IMR-90 (cell line): ENCODE measurements around the gene SEZ6L2. TPM values are rescaled to one million over a fixed set of nuclear protein-coding genes. Genes with fewer than 3 reads are reported as not detected.

Source experiments
- ATAC-seq: fragments of 200-7000 bp; cut with Tn5 transposase; 2 replicates; pipeline ENCODE4 v1.9.1; 2020; ENCODE audit warnings: low read depth, mild to moderate bottlenecking, moderate library complexity
- BruUV-seq: library from RNA; stranded (reverse); fragments of 400-500 nt; replicated peaks from 2 replicates; lab custom pipeline; 2021; lab: Mats Ljungman, UMichigan
- CTCF ChIA-PET: fragments of 300-600 bp; formaldehyde crosslinking; extraction: SDS; loops from one replicate; lab custom pipeline; 2021; ENCODE audit warnings: antibody characterized with exemption; lab: Yijun Ruan, JAX
- POLR2A ChIA-PET: fragments of 300-600 bp; sonication (Branson Sonifier 250); formaldehyde crosslinking; loops from one replicate; lab custom pipeline; 2022; ENCODE audit warnings: antibody characterized with exemption; ENCODE audit not compliant: unreplicated experiment; lab: Charles Lee
- DNase-seq: peaks from one replicate; pipeline ENCODE4 v3.0.0; 2013
- H2AFZ ChIP-seq: replicated peaks from 2 replicates; pipeline ENCODE3; 2013; ENCODE audit warnings: low read length, mild to moderate bottlenecking; ENCODE audit not compliant: poor library complexity
- H2AK5ac ChIP-seq: 2 replicates; pipeline ENCODE4 v1.6.1; 2013; ENCODE audit warnings: low read depth, low read length, inconsistent platforms
- H2AK9ac ChIP-seq: replicated peaks from 2 replicates; pipeline ENCODE3; 2013; ENCODE audit warnings: mild to moderate bottlenecking, low read depth, low read length, moderate library complexity; ENCODE audit not compliant: poor library complexity
- H2BK120ac ChIP-seq: 2 replicates; pipeline ENCODE4 v1.6.1; 2013; ENCODE audit warnings: low read depth, low read length, inconsistent platforms
- H2BK15ac ChIP-seq: 3 replicates; pipeline ENCODE4 v1.6.1; 2013; ENCODE audit warnings: low read depth, low read length, inconsistent platforms
- H2BK20ac ChIP-seq: 2 replicates; pipeline ENCODE4 v1.6.1; 2013; ENCODE audit warnings: low read depth, mild to moderate bottlenecking, inconsistent platforms, low read length, moderate library complexity
- H2BK5ac ChIP-seq: 2 replicates; pipeline ENCODE4 v1.6.1; 2013; ENCODE audit warnings: mild to moderate bottlenecking, low read depth, low read length, inconsistent platforms; ENCODE audit not compliant: poor library complexity, severe bottlenecking
- H3K14ac ChIP-seq: replicated peaks from 2 replicates; pipeline ENCODE4 v1.6.1; 2013; ENCODE audit warnings: low read depth, low read length, inconsistent platforms
- H3K18ac ChIP-seq: 2 replicates; pipeline ENCODE4 v1.6.1; 2013; ENCODE audit warnings: low read depth, low read length, control low read depth
- H3K23ac ChIP-seq: 2 replicates; pipeline ENCODE4 v1.6.1; 2013; ENCODE audit warnings: low read depth, low read length, inconsistent platforms
- H3K27ac ChIP-seq: 2 replicates; pipeline ENCODE4 v1.5.1; 2013; ENCODE audit warnings: mild to moderate bottlenecking, control low read depth, low read length; ENCODE audit not compliant: insufficient read depth
- H3K27me3 ChIP-seq: 2 replicates; pipeline ENCODE4 v1.6.1; 2013; ENCODE audit warnings: low read length; ENCODE audit not compliant: control insufficient read depth, insufficient read depth
- H3K36me3 ChIP-seq: 2 replicates; pipeline ENCODE4 v1.6.1; 2013; ENCODE audit warnings: low read length, mixed read lengths; ENCODE audit not compliant: control insufficient read depth, insufficient read depth
- H3K4ac ChIP-seq: 2 replicates; pipeline ENCODE4 v1.6.1; 2013; ENCODE audit warnings: low read depth, low read length, inconsistent platforms
- H3K4me1 ChIP-seq: 2 replicates; pipeline ENCODE4 v1.6.1; 2013; ENCODE audit warnings: low read length, mixed read lengths; ENCODE audit not compliant: control insufficient read depth, insufficient read depth
- H3K4me2 ChIP-seq: 2 replicates; pipeline ENCODE4 v1.6.1; 2013; ENCODE audit warnings: low read depth, mild to moderate bottlenecking, control low read depth, low read length, moderate library complexity
- H3K4me3 ChIP-seq: 2 replicates; pipeline ENCODE4 v1.5.1; 2013; ENCODE audit warnings: low read depth, mild to moderate bottlenecking, control low read depth, low read length, moderate library complexity; ENCODE audit not compliant: insufficient read depth
- H3K56ac ChIP-seq: 2 replicates; pipeline ENCODE4 v1.6.1; 2013; ENCODE audit warnings: low read length, inconsistent platforms; ENCODE audit not compliant: insufficient read depth; ENCODE audit errors: extremely low read depth
- H3K79me1 ChIP-seq, 2 experiments: 2 replicates each; pipeline ENCODE4 v1.6.1; 2013; ENCODE audit warnings: low read length in 2 of 2, inconsistent platforms in 1 of 2, low read depth in 1 of 2
- H3K9ac ChIP-seq: 2 replicates; pipeline ENCODE4 v1.6.1; 2013; ENCODE audit warnings: low read depth, low read length, control low read depth
- H3K9me1 ChIP-seq: 2 replicates; pipeline ENCODE4 v1.6.1; 2013; ENCODE audit warnings: low read length, inconsistent platforms; ENCODE audit not compliant: insufficient read depth
- H3K9me3 ChIP-seq: 2 replicates; pipeline ENCODE4 v1.6.1; 2013; ENCODE audit warnings: low read length; ENCODE audit not compliant: control insufficient read depth, insufficient read depth
- H4K20me1 ChIP-seq: 2 replicates; pipeline ENCODE4 v1.6.1; 2013; ENCODE audit warnings: low read length, inconsistent platforms; ENCODE audit not compliant: insufficient read depth
- H4K5ac ChIP-seq: 2 replicates; pipeline ENCODE4 v1.6.1; 2013; ENCODE audit warnings: mild to moderate bottlenecking, low read depth, low read length, control low read depth
- H4K8ac ChIP-seq, 2 experiments: 2 replicates each; pipeline ENCODE4 v1.6.1; 2013; ENCODE audit warnings: low read depth in 2 of 2, low read length in 2 of 2, control low read depth in 1 of 2, inconsistent platforms in 1 of 2
- H4K91ac ChIP-seq: 2 replicates; pipeline ENCODE4 v1.6.1; 2013; ENCODE audit warnings: low read depth, low read length, inconsistent platforms; ENCODE audit not compliant: insufficient read depth
- BHLHE40 ChIP-seq: fragments of 150-350 bp; IDR thresholded peaks from 2 replicates; pipeline ENCODE4 v1.6.1; 2016; ENCODE audit warnings: mild to moderate bottlenecking, low read depth, low read length
- CEBPB ChIP-seq: IDR thresholded peaks from 2 replicates; pipeline ENCODE4 v1.6.1; 2012; ENCODE audit warnings: low read depth, low read length, improper control_type of control experiment
- CHD1 ChIP-seq: IDR thresholded peaks from 2 replicates; pipeline ENCODE4 v1.6.1; 2012; ENCODE audit warnings: low read depth, low read length, improper control_type of control experiment
- FOS ChIP-seq: fragments of 150-350 bp; IDR thresholded peaks from 2 replicates; pipeline ENCODE4 v1.6.1; 2016; ENCODE audit warnings: low read depth, low read length
- MAFK ChIP-seq: IDR thresholded peaks from 2 replicates; pipeline ENCODE4 v1.6.1; 2012; ENCODE audit warnings: low read depth, low read length, improper control_type of control experiment
- MAZ ChIP-seq: IDR thresholded peaks from 2 replicates; pipeline ENCODE4 v1.6.1; 2012; ENCODE audit warnings: low read depth, mild to moderate bottlenecking, low read length, improper control_type of control experiment, moderate library complexity, borderline replicate concordance
- MXI1 ChIP-seq: IDR thresholded peaks from 2 replicates; pipeline ENCODE4 v1.6.1; 2012; ENCODE audit warnings: low read depth, mild to moderate bottlenecking, low read length, moderate library complexity, borderline replicate concordance
- NFE2L2 ChIP-seq: fragments of 150-350 bp; IDR thresholded peaks from 2 replicates; pipeline ENCODE4 v1.6.1; 2016; ENCODE audit warnings: low read depth, mild to moderate bottlenecking, low read length
- POLR2A ChIP-seq: IDR thresholded peaks from 2 replicates; pipeline ENCODE4 v1.6.1; 2012; ENCODE audit warnings: mild to moderate bottlenecking, low read depth, low read length
- RAD21 ChIP-seq: IDR thresholded peaks from 2 replicates; pipeline ENCODE4 v1.6.1; 2012; ENCODE audit warnings: low read length, improper control_type of control experiment
- RCOR1 ChIP-seq: IDR thresholded peaks from 2 replicates; pipeline ENCODE4 v1.6.1; 2012; ENCODE audit warnings: mild to moderate bottlenecking, low read length, improper control_type of control experiment; ENCODE audit not compliant: insufficient replicate concordance
- RFX5 ChIP-seq: IDR thresholded peaks from 2 replicates; pipeline ENCODE4 v1.8.0; 2012; ENCODE audit warnings: low read depth, mild to moderate bottlenecking, low read length, moderate library complexity
- SMC3 ChIP-seq: fragments of 150-350 bp; IDR thresholded peaks from 2 replicates; pipeline ENCODE4 v1.6.1; 2016; ENCODE audit warnings: low read depth, mild to moderate bottlenecking, antibody characterized with exemption, low read length, moderate library complexity
- WGBS, 2 experiments: methylation state at CpG; one replicate each; pipeline versions ENCODE4 v1.1.5 to v1.1.7; 2013; ENCODE audit warnings: missing lambda C conversion rate in 2 of 2; ENCODE audit not compliant: insufficient read length in 1 of 2; ENCODE audit errors: extremely low coverage in 2 of 2; 5-methylcytosine and 5-hydroxymethylcytosine counted together
- dilution Hi-C: fragments of 300-500 bp; cut with HindIII; formaldehyde crosslinking; loops from one replicate; pipeline ENCODE4 v1.14.3; 2018; ENCODE audit warnings: low sequenced_read_pairs; ENCODE audit not compliant: unreplicated experiment
- in situ Hi-C: fragments of 300-500 bp; cut with MboI; formaldehyde crosslinking; loops from 3 replicates; pipeline ENCODE4 v1.14.3; 2019; ENCODE audit warnings: low sequenced_read_pairs, inconsistent platforms, mixed read lengths
- intact Hi-C: fragments of 100-400 bp; cut with micrococcal nuclease; formaldehyde crosslinking; loops from 2 replicates; pipeline ENCODE4 v1.10.0; 2022
- polyA plus RNA-seq, 3 experiments: library from polyadenylated mRNA; depleted of rRNA; stranded (reverse); fragments of >200 nt; gene quantifications; 2 replicates each; pipeline ENCODE4 v1.2.3, GENCODE V29; 2012; ENCODE audit warnings: low replicate concordance in 1 of 3
- total RNA-seq: library from RNA; depleted of rRNA; stranded (reverse); fragments of >200 nt; gene quantifications from 2 replicates; pipeline ENCODE4 v1.2.3, GENCODE V29; 2012
- TF ChIP-seq, protein P1 (sequence below): fragments of 150-350 bp; IDR thresholded peaks from 2 replicates; pipeline ENCODE4 v1.6.1; 2017; ENCODE audit warnings: mild to moderate bottlenecking, antibody characterized with exemption, low read length, low read depth
- TF ChIP-seq, protein P2 (sequence below): conservative IDR thresholded peaks from 2 replicates; pipeline ENCODE4 v1.5.1; 2012; ENCODE audit warnings: mild to moderate bottlenecking, low read depth, low read length, improper control_type of control experiment
- TF ChIP-seq, protein P3 (sequence below): fragments of 150-350 bp; IDR thresholded peaks from 2 replicates; pipeline ENCODE4 v1.6.1; 2016; ENCODE audit warnings: low read depth, mild to moderate bottlenecking, low read length, moderate library complexity, borderline replicate concordance

Gene SEZ6L2
- total and polyA plus RNA-seq, 2 of the 4 experiments (the other 2 are of a cell fraction), result 0.72 to 10.5 TPM

DNA sequence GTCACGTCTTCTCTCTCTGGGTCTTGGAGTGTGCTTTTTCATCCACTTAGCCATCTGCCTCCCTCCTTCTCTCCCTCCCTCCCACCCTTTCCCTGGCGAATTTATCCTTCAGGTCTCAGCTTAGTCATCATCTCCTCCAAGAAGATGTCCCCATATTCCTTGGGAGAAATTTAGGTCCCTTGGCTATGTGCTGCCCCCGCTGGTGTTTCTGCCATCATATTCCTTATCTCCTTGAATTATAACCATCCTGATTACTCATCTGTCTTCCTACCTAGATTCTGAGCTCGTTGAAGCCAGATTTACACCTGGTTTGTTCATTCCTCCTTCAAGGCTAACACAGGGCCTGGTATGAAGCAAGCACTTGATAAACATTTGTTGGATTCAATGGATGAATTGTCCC lies 5.0 kb downstream of the SEZ6L2 start:
- in situ Hi-C loops, result no loop called here
- no peak for ATAC-seq
- WGBS, 2 experiments, result 75% methylated on average over 2 of the region's 4 CpGs; no CpG with 5 or more reads in 1 of the 2 experiments
- no peak for DNase-seq
- ChIA-PET POLR2A (no interaction called here), CTCF (no interaction called here)
- no peak overlapping the region for H3K9ac ChIP-seq
- no peak overlapping the region for H4K91ac ChIP-seq
- dilution Hi-C loops, result no loop called here
- H2BK20ac ChIP-seq, result no peak overlapping the region
- no peak overlapping the region for H4K8ac ChIP-seq
- no peak overlapping the region for H2BK5ac ChIP-seq
- H3K14ac ChIP-seq, result no peak overlapping the region
- H3K18ac ChIP-seq, result no peak overlapping the region
- H2BK15ac ChIP-seq, result no peak overlapping the region
- H4K20me1 ChIP-seq, result 0 out of 2 replicates have a peak, but pooled peaks cover 2% of the 10 kb centered on the region
- H2AK9ac ChIP-seq, result no peak overlapping the region
- H3K23ac ChIP-seq, result no peak overlapping the region
- no peak overlapping the region for H2AFZ ChIP-seq
- H2BK120ac ChIP-seq, result no peak overlapping the region
- BruUV-seq, result no TSS peak
- TF ChIP-seq NFE2L2 (no peak), RAD21 (no peak), FOS (no peak), MXI1 (no peak), MAZ (no peak), CHD1 (no peak), CEBPB (no peak), POLR2A (no peak), BHLHE40 (no peak), RCOR1 (no peak), SMC3 (no peak), RFX5 (no peak), MAFK (no peak)
- TF ChIP-seq, protein P1, sequence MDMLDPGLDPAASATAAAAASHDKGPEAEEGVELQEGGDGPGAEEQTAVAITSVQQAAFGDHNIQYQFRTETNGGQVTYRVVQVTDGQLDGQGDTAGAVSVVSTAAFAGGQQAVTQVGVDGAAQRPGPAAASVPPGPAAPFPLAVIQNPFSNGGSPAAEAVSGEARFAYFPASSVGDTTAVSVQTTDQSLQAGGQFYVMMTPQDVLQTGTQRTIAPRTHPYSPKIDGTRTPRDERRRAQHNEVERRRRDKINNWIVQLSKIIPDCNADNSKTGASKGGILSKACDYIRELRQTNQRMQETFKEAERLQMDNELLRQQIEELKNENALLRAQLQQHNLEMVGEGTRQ, result no peak
- TF ChIP-seq, protein P2, sequence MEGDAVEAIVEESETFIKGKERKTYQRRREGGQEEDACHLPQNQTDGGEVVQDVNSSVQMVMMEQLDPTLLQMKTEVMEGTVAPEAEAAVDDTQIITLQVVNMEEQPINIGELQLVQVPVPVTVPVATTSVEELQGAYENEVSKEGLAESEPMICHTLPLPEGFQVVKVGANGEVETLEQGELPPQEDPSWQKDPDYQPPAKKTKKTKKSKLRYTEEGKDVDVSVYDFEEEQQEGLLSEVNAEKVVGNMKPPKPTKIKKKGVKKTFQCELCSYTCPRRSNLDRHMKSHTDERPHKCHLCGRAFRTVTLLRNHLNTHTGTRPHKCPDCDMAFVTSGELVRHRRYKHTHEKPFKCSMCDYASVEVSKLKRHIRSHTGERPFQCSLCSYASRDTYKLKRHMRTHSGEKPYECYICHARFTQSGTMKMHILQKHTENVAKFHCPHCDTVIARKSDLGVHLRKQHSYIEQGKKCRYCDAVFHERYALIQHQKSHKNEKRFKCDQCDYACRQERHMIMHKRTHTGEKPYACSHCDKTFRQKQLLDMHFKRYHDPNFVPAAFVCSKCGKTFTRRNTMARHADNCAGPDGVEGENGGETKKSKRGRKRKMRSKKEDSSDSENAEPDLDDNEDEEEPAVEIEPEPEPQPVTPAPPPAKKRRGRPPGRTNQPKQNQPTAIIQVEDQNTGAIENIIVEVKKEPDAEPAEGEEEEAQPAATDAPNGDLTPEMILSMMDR, result no peak
- TF ChIP-seq, protein P3, sequence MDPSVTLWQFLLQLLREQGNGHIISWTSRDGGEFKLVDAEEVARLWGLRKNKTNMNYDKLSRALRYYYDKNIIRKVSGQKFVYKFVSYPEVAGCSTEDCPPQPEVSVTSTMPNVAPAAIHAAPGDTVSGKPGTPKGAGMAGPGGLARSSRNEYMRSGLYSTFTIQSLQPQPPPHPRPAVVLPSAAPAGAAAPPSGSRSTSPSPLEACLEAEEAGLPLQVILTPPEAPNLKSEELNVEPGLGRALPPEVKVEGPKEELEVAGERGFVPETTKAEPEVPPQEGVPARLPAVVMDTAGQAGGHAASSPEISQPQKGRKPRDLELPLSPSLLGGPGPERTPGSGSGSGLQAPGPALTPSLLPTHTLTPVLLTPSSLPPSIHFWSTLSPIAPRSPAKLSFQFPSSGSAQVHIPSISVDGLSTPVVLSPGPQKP, result no peak
- intact Hi-C loops, result no loop called here
- peaks cover 5% of the 10 kb centered on the region; the same call in 1 of the 2 replicates for H3K27me3 ChIP-seq
- H3K4ac ChIP-seq, result no peak overlapping the region
- H3K36me3 ChIP-seq, result 0 out of 2 replicates have a peak, but pooled peaks cover 2% of the 10 kb centered on the region
- H3K4me1 ChIP-seq, result peaks cover 2% of the 10 kb centered on the region; the same call in 1 of the 2 replicates
- no peak overlapping the region for H3K4me3 ChIP-seq
- H3K27ac ChIP-seq, result no peak overlapping the region
- no peak overlapping the region for H4K5ac ChIP-seq
- H3K4me2 ChIP-seq, result no peak overlapping the region
- no peaks in the 10 kb centered on the region for H3K9me3 ChIP-seq
- no peaks in the 10 kb centered on the region; the same call in 1 of the 2 replicates for H3K9me1 ChIP-seq
- no peak overlapping the region for H3K56ac ChIP-seq
- H2AK5ac ChIP-seq, result no peak overlapping the region
- H3K79me1 ChIP-seq, result no peaks in the 10 kb centered on the region
